HEK293 (cell line): Measurements from ENCODE around the gene C13orf46.

ENCODE experiments used
- MEIS1 ChIP-seq: sonication (generic); formaldehyde crosslinking; IDR thresholded peaks from 2 replicates; pipeline ENCODE4 v1.8.1; 2022; ENCODE audit warnings: missing genetic modification reagents, mild to moderate bottlenecking, borderline replicate concordance
- TCF7L2 ChIP-seq: IDR thresholded peaks from 2 replicates; pipeline ENCODE4 v1.6.1; 2011; ENCODE audit warnings: low read depth, mild to moderate bottlenecking, inconsistent platforms, low read length, moderate library complexity, borderline replicate concordance
- ZNF23 ChIP-seq: fragments of 450-650 bp; formaldehyde crosslinking; IDR thresholded peaks from 2 replicates; pipeline ENCODE4 v1.5.1; 2016; ENCODE audit warnings: missing biosample characterization, missing genetic modification characterization, borderline replicate concordance
- TF ChIP-seq, protein P1 (sequence below): fragments of 450-650 bp; formaldehyde crosslinking; IDR thresholded peaks from 2 replicates; pipeline ENCODE4 v1.5.1; 2016; ENCODE audit warnings: missing biosample characterization, missing genetic modification characterization
- TF ChIP-seq, protein P2 (sequence below): fragments of 450-650 bp; formaldehyde crosslinking; IDR thresholded peaks from 2 replicates; pipeline ENCODE4 v1.5.1; 2016; ENCODE audit warnings: missing biosample characterization, missing genetic modification characterization, borderline replicate concordance
- TF ChIP-seq, protein P3 (sequence below): sonication (generic); formaldehyde crosslinking; IDR thresholded peaks from 2 replicates; pipeline ENCODE4 v1.8.1; 2022; ENCODE audit warnings: mild to moderate bottlenecking, moderate library complexity, missing genetic modification reagents

DNA sequence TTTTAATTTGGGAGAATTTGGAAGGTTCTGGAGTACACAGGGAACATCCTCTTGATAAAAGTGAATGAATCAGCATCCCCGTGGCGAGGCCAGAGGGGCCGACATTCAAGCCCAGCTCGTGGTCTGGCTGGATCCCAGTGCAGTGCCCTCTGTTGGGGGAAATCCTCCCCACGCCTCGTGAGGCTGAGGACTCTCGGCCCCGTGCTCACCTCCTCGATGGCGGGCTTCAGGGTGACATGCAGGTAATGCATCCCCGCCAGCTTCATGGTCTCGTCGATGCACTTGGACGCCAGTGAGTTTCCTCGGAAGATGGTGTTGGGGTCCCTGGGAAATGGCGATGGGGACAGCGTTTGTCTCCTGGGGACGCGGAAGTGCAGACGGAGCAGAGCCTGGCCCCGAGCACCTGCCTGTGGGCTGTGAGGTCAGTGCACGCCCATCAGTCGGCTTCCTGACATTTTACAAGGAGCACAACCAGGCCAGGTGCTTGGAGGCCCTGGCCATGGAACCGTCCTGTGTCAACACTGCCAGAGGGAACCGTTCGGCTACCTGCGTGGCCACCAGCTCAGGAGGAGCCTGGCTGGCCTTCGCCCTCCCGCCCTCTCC lies 43.3 kb upstream of the C13orf46 start:
- TF ChIP-seq, protein P1, sequence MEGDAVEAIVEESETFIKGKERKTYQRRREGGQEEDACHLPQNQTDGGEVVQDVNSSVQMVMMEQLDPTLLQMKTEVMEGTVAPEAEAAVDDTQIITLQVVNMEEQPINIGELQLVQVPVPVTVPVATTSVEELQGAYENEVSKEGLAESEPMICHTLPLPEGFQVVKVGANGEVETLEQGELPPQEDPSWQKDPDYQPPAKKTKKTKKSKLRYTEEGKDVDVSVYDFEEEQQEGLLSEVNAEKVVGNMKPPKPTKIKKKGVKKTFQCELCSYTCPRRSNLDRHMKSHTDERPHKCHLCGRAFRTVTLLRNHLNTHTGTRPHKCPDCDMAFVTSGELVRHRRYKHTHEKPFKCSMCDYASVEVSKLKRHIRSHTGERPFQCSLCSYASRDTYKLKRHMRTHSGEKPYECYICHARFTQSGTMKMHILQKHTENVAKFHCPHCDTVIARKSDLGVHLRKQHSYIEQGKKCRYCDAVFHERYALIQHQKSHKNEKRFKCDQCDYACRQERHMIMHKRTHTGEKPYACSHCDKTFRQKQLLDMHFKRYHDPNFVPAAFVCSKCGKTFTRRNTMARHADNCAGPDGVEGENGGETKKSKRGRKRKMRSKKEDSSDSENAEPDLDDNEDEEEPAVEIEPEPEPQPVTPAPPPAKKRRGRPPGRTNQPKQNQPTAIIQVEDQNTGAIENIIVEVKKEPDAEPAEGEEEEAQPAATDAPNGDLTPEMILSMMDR (tag by site-specific recombination): no peak
- TF ChIP-seq, protein P2, sequence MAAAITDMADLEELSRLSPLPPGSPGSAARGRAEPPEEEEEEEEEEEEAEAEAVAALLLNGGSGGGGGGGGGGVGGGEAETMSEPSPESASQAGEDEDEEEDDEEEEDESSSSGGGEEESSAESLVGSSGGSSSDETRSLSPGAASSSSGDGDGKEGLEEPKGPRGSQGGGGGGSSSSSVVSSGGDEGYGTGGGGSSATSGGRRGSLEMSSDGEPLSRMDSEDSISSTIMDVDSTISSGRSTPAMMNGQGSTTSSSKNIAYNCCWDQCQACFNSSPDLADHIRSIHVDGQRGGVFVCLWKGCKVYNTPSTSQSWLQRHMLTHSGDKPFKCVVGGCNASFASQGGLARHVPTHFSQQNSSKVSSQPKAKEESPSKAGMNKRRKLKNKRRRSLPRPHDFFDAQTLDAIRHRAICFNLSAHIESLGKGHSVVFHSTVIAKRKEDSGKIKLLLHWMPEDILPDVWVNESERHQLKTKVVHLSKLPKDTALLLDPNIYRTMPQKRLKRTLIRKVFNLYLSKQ (tag by site-specific recombination): no peak
- TF ChIP-seq TCF7L2 (no peak), MEIS1 (CRISPR knock-in tag) (no peak), ZNF23 (no peak)
- TF ChIP-seq, protein P3, sequence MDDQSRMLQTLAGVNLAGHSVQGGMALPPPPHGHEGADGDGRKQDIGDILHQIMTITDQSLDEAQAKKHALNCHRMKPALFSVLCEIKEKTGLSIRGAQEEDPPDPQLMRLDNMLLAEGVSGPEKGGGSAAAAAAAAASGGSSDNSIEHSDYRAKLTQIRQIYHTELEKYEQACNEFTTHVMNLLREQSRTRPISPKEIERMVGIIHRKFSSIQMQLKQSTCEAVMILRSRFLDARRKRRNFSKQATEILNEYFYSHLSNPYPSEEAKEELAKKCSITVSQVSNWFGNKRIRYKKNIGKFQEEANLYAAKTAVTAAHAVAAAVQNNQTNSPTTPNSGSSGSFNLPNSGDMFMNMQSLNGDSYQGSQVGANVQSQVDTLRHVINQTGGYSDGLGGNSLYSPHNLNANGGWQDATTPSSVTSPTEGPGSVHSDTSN (CRISPR knock-in tag): no peak
